AG08396 (cell line): ENCODE measurements around the gene TBX6.

Source experiments
- DNase-seq: peaks from one replicate; pipeline ENCODE4 v3.0.0; 2012; ENCODE audit warnings: low spot score, mixed read lengths

Gene TBX6

DNA sequence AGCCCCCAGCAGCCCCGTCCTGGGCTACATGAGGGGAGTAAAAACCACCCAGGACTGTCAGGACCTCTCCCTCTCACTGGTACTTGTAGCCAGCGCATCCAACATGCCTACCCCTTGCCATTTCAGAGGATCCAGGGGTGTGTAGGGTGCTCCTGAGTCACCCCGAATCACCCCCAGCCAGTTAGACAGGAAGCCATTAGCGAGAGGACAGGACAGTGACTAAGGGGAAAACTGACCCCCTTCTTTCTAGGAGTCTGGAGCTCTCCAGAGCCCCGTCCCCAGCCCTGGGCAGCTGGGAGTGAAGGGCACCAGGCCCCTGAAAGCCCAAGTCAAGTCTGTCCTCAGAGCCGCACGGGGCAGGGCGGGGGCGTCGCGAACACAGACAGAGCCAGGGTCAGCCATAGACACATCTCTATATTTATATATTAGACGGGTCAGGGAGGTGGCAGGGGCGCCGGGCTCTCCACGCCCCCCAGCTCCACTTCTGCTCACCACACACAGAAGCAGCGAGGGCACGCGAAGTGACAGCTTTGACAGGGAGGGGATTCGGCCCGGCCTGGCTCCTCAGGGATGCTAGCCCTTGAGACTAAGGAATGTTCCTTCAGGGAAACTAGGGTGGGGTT is 22.1 kb upstream of the TBX6 start:
- DNase-seq, result no peak

DNA sequence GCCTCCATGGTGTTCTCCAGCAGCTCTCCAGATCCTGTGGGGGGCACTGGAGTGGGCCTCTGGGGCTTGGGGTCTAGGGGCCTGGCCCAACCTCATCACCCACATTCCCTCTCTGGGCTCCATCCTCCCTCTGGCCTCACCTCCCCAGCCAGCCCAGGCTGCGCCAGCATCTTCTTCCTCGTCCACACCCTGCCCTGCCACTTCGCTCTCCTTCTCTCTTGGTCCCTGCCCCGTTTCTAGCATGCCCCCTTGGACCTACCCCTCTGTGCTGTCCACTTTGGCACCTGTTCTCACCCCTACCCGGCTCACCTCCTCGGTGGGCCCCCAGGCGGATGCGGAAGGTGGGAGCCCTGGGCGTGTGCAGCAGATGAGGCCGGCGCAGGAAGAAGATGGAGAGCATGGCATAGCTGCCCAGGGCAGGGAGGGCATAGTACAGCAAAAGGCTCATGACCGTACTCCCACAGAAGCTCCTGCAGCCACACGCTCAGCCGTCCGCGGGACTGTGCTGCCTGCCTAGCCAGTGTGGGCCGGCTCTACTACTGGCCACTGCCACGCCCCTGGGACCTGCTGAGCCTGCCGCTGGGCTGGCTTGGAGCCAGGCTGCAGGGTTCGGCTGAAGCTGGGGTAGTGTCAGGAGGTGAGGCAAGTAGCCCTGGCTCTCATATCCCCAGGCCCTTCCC is 21.4 kb upstream of the TBX6 start, which contains the start of gene GDPD3:
Gene GDPD3, minus strand, starts transcription at position 507 of the 680 bp plus-strand sequence. Its CDS starts 59 bp downstream, at position 448.
- no peak for DNase-seq

GRCh38 chr16:30112197-30113030 is 20.7 kb upstream of the TBX6 start:
- DNase-seq, result peak; percentile 77

DNA sequence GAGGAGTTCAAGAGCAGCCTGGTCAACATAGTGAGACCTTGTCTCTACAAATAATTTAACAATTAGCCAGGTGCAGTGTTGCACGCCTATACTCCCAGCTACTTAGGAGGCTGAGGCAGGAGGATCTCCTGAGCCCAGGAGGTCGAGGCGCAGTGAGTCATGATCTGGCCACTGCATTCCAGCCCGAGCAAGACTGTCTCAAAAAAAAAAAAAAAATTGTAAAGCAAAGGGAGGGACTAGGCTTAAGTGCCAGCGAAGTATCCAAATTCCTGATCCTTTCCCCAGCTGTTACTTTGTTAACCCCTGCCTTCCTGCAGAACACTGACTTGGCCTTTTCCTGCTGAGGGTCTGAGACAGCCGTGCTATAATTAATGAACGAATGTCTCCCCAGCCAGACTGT is 18.9 kb upstream of the TBX6 start:
- no peak for DNase-seq

- DNase-seq, result no peak
Measured at GRCh38 chr16:30108059-30108850, 16.5 kb upstream of the TBX6 start.

- DNase-seq, result no peak
Measured at GRCh38 chr16:30104492-30104891, 12.8 kb upstream of the TBX6 start.

- DNase-seq, result no peak
Measured at GRCh38 chr16:30104090-30104489, 12.4 kb upstream of the TBX6 start.

DNA sequence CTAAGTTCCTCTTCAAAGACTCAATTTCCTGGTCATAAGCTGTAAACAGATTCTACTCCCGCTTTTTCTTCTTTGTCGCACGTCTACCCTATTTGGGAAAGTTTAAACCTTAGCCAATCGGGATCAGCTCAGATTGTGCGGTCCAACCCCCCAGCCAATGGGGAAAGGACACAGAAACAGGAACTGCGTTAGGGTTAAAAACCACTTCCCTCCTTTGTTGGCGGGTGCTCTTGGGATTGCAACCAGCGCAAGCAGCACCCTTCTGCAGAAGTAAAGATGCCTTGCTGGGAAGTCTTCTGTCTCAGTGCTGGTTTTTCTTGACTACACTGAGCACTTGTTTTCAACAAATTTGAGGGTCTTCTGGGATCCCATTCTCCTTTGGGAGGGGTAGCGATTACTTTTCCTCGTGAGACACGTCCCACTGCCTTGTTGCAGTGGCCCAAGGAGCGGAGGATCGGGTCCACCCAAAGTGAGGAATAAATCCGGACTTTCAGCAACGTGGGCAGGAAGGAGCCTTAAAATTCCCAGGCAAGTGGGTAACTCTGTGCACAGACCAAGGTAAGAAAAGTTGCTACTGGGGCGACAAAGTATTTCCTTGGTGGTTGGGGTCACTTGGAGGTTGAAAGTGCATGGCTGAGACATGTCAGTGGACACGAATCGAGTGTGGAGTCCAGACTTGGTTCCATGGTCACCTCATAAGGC is 5.3 kb upstream of the TBX6 start:
- no peak for DNase-seq

DNA sequence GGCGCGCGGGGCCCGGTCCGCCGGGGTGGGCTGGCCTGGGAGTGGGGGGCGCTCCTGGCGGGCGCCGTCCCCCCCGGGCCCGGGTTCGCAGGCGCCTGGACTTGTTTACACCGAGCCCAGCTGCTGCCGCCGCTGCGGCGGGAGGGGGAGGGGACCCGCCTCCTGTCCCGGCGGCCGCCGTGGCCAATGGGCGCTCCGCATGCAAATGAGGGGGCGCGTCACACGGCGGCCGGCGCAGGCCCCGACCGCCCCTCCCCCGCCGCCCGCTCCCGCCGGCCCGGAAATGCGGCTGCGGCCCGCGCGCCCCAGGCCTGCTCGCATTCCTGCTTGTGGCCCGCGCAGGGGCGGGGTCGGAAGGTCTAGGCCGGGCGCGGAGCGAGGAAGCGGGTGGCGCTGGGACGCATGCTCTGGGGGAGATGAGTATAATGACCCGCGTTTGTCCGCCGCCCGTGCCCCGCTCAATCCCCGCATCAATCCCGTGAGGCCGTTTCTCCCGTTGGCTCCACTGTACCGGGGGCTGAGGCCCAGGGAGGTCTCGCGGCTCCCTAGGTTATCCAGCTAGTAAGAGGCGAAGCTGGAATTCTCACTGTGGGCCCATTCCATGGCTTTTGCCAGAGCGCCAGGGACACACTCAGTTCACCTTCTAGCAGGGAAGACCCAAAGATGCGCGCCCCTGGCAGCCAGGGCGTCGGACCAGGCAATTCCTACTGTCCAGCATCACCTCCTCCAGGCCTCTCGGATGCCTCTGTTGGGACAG is 4.6 kb upstream of the TBX6 start, which contains the start of gene YPEL3:
Gene YPEL3, minus strand, starts transcription at position 109 of the 757 bp plus-strand sequence. CDS start 731 bp downstream, outside the sequence.
- DNase-seq, result peak; percentile 99

- DNase-seq, result peak; percentile 34
Measured at GRCh38 chr16:30095166-30096078, 3.7 kb upstream of the TBX6 start.

DNA sequence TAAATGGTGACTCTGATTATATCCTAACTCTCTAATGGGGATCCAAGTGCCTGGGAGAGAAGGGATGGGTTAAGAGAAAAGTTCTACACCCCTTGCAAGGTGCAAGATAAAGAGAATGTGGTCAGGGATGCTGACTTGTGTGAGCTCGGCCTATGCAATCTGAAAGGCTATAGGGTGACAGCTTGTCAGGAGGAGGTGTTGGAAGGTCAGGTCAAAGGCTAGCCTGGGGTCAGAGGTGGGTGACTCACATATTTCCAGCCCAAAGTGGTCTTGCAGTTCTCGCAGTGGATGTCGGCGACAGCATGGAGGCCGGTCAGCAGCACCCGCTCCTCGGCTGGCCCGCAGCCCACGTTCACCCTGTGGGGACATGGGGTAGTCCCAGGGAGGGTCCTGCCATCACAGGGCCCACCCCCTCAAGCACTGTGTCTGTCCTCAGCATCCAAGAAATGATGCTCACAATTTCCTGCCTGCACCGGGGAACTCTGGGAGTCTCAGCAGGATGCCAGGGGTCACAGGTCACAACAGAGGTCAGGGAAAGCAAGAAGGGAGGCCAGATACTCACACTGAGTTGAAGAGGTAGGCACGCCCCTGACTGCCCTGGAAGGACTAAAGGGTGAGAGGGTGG is 2.9 kb upstream of the TBX6 start:
- no peak for DNase-seq

DNA sequence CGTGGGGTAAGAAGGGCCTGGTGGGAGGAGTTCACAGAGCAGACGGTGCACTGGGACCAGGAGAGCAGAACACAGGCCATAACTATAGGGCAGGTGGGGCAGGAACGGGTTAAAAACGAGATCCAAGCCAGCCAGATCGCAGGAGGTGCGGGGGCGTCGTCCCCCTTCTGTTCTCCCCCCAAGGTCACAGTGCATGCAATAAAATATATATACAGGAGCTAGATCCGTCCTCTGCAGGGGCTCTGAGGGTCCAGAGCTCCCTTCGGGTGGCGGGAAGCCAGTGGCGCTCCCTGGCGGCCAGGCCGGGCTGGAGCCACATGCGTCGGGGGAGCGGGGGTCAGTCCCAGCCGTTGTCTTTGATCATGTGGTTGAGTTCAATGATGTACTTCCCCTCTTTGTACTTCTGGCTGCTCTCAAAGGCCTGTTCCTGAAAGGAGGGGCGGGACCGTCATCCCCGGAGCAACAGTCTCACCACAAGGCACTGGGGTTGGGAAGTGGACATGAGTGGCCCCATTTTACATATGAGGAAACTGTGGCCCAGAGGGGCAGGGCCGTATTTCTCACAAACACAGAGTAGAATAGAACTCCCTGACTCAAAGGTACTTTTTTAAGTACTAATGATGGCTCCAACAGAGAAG is 768 bp upstream of the TBX6 start:
- DNase-seq, result peak; percentile 74

- no peak for DNase-seq
Measured at GRCh38 chr16:30090610-30091331, 953 bp downstream of the TBX6 start.

GRCh38 chr16:30088832-30089624 is 2.7 kb downstream of the TBX6 start:
- no peak for DNase-seq

GRCh38 chr16:30088237-30088831 is 3.4 kb downstream of the TBX6 start:
- DNase-seq, result no peak

- DNase-seq, result no peak
Measured at GRCh38 chr16:30087181-30087898, 4.4 kb downstream of the TBX6 start.
